Liver (tissue), 9 donors: ENCODE data around the gene BSDC1. TPM values are rescaled to one million over a fixed set of nuclear protein-coding genes. Genes with fewer than 3 reads are reported as not detected.
A peak's percentile ranks its signal among the peaks of the same experiment; 100 is the strongest.

Experiments
- DNase-seq: peaks from one replicate; pipeline ENCODE4 v3.0.0-alpha.2; 2017; ENCODE audit warnings: low spot score
- H3K27ac ChIP-seq, 2 donors: one replicate each; pipeline ENCODE4 v1.7.0; 2013; ENCODE audit warnings: inconsistent platforms in 2 of 2, low read length in 2 of 2, control low read depth in 1 of 2, low read depth in 1 of 2, mild to moderate bottlenecking in 1 of 2
- H3K27me3 ChIP-seq, 4 donors: one replicate each; pipeline versions ENCODE4 v1.6.1 to v1.7.0; 2013; ENCODE audit warnings: low read length in 3 of 4, inconsistent platforms in 1 of 4, mild to moderate bottlenecking in 1 of 4, moderate library complexity in 1 of 4; ENCODE audit not compliant: control insufficient read depth in 4 of 4, insufficient read depth in 4 of 4
- H3K36me3 ChIP-seq, 4 donors: one replicate each; pipeline versions ENCODE4 v1.6.1 to v1.7.0; 2013; ENCODE audit warnings: low read length in 3 of 4, mild to moderate bottlenecking in 3 of 4, low read depth in 1 of 4, moderate library complexity in 1 of 4; ENCODE audit not compliant: control insufficient read depth in 4 of 4, insufficient read depth in 3 of 4
- H3K4me1 ChIP-seq, 4 donors: one replicate each; pipeline versions ENCODE4 v1.6.1 to v1.7.0; 2013; ENCODE audit warnings: low read length in 3 of 4, mild to moderate bottlenecking in 3 of 4, moderate library complexity in 1 of 4; ENCODE audit not compliant: control insufficient read depth in 4 of 4, insufficient read depth in 4 of 4
- H3K4me3 ChIP-seq, 3 donors: one replicate each; pipeline versions ENCODE4 v1.6.1 to v1.7.0; 2013; ENCODE audit warnings: low read length in 3 of 3, control low read depth in 1 of 3, low read depth in 1 of 3, mild to moderate bottlenecking in 1 of 3
- H3K9ac ChIP-seq, 2 donors: one replicate each; pipeline ENCODE4 v1.7.0; 2013; ENCODE audit warnings: low read length in 2 of 2, mild to moderate bottlenecking in 2 of 2, moderate library complexity in 2 of 2, control low read depth in 1 of 2, low read depth in 1 of 2
- H3K9me3 ChIP-seq, 4 donors: one replicate each; pipeline versions ENCODE4 v1.6.1 to v1.7.0; 2013; ENCODE audit warnings: low read length in 3 of 4; ENCODE audit not compliant: control insufficient read depth in 4 of 4
- EGR1 ChIP-seq, 2 donors: IDR thresholded peaks; 2 replicates each; pipeline ENCODE4 v1.6.1; 2016 to 2018; ENCODE audit warnings: antibody characterized with exemption in 2 of 2, low read depth in 2 of 2
- FOXA1 ChIP-seq: IDR thresholded peaks from 2 replicates; pipeline ENCODE4 v1.6.1; 2016; ENCODE audit warnings: antibody characterized with exemption
- FOXA2 ChIP-seq: IDR thresholded peaks from 2 replicates; pipeline ENCODE4 v1.6.1; 2016; ENCODE audit warnings: antibody characterized with exemption
- GABPA ChIP-seq, 2 donors: IDR thresholded peaks in 1 of 2; conservative IDR thresholded peaks in 1 of 2; 2 replicates each; pipeline ENCODE4 v1.6.1; 2016; ENCODE audit warnings: antibody characterized with exemption in 2 of 2, mild to moderate bottlenecking in 1 of 2, moderate library complexity in 1 of 2
- HNF4A ChIP-seq, 2 donors: conservative IDR thresholded peaks; 2 replicates each; pipeline ENCODE4 v1.6.1; 2016; ENCODE audit warnings: antibody characterized with exemption in 2 of 2, mild to moderate bottlenecking in 2 of 2
- HNF4G ChIP-seq: IDR thresholded peaks from 2 replicates; pipeline ENCODE4 v1.6.1; 2016; ENCODE audit warnings: antibody characterized with exemption
- JUND ChIP-seq, 2 donors: IDR thresholded peaks; 2 replicates each; pipeline ENCODE4 v1.6.1; 2016; ENCODE audit warnings: antibody characterized with exemption in 2 of 2
- NR2F2 ChIP-seq: IDR thresholded peaks from 2 replicates; pipeline ENCODE4 v1.6.1; 2016; ENCODE audit warnings: antibody characterized with exemption
- RAD21 ChIP-seq, 2 donors: IDR thresholded peaks; 2 replicates each; pipeline ENCODE4 v1.6.1; 2016; ENCODE audit warnings: antibody characterized with exemption in 2 of 2, mild to moderate bottlenecking in 2 of 2
- RXRA ChIP-seq, 2 donors: IDR thresholded peaks; 2 replicates each; pipeline ENCODE4 v1.6.1; 2017 to 2018; ENCODE audit warnings: antibody characterized with exemption in 2 of 2, mild to moderate bottlenecking in 1 of 2
- SP1 ChIP-seq: IDR thresholded peaks from 2 replicates; pipeline ENCODE4 v1.6.1; 2018; ENCODE audit warnings: antibody characterized with exemption, mild to moderate bottlenecking
- TAF1 ChIP-seq: conservative IDR thresholded peaks from 2 replicates; pipeline ENCODE4 v1.6.1; 2016; ENCODE audit warnings: antibody characterized with exemption, mild to moderate bottlenecking
- YY1 ChIP-seq: IDR thresholded peaks from 2 replicates; pipeline ENCODE4 v1.6.1; 2016; ENCODE audit warnings: antibody characterized with exemption, mild to moderate bottlenecking
- WGBS: extraction: QIAGEN DNeasy Blood & Tissue Kit; methylation state at CpG from one replicate; pipeline ENCODE4 v1.1.7; 2013; 5-methylcytosine and 5-hydroxymethylcytosine counted together
- polyA plus RNA-seq, 2 donors: library from polyadenylated mRNA; stranded (reverse) in 1 of 2; unstranded in 1 of 2; fragments of 200-250 nt in 1 of 2; fragments of >200 nt in 1 of 2; fragmentation: Nextera tagmentation in 1 of 2; extraction: Ambion mirVana in 1 of 2; gene quantifications; one replicate each; pipeline versions ENCODE4 v1.2.1 to v1.2.3, GENCODE V29; 2013 to 2015
- total RNA-seq, 2 donors: library from RNA; depleted of rRNA; stranded (reverse); fragments of >200 nt; gene quantifications; one replicate each; pipeline ENCODE4 v1.2.3, GENCODE V29; 2014
- TF ChIP-seq, protein P1 (sequence below): IDR thresholded peaks from 2 replicates; pipeline ENCODE4 v1.6.1; 2016; ENCODE audit warnings: antibody characterized with exemption
- TF ChIP-seq, protein P2 (sequence below): IDR thresholded peaks from 2 replicates; pipeline ENCODE4 v1.6.1; 2016; ENCODE audit warnings: antibody characterized with exemption
- TF ChIP-seq, protein P3 (sequence below): fragments of 150-350 bp; IDR thresholded peaks from 2 replicates; pipeline ENCODE4 v1.5.1; 2017; ENCODE audit warnings: improper control_type of control experiment, low read depth, low read length; ENCODE audit not compliant: missing input control
- TF ChIP-seq, protein P4 (sequence below): IDR thresholded peaks from 2 replicates; pipeline ENCODE4 v1.6.1; 2016; ENCODE audit warnings: antibody characterized with exemption, mild to moderate bottlenecking
- donor health status: healthy.
- donor health status: healthy.
- donor health status: healthy.
- donor health status: healthy.
- donor health status: healthy.

The BSDC1 gene
- total and polyA plus RNA-seq, 4 donors: 40.0 to 65.9 (median 52.0) TPM

DNA sequence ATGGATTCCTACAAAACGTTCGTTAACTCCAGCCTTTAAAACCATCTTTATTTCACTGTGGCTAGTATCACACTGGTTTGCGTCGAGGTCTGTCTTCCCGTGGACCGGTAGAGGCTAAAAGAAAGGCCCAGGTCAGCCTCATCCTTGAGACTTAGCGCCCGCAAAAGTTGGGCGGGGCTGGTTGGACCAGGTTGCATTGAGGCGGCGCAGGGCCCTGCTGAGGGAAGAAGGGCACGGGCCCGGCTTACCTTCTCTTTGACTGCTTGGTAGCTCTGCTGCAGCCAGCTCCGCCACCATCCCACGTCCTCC is 455 bp downstream of the BSDC1 start:
- peaks cover 3 to 22% (median 17%) of the 10 kb centered on the region in 4 donors for H3K4me1 ChIP-seq
- H3K27ac ChIP-seq: peak overlapping the region; percentile 93 to 98
- TF ChIP-seq, protein P1, sequence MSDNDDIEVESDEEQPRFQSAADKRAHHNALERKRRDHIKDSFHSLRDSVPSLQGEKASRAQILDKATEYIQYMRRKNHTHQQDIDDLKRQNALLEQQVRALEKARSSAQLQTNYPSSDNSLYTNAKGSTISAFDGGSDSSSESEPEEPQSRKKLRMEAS: no peak
- TF ChIP-seq JUND (IDR thresholded peaks at IDR 0.05): no peak
- TF ChIP-seq RXRA (IDR thresholded peaks at IDR 0.05): no peak
- TF ChIP-seq FOXA1: no peak
- TF ChIP-seq YY1: no peak
- TF ChIP-seq HNF4G: no peak
- TF ChIP-seq HNF4A (conservative IDR thresholded peaks at IDR 0.05): no peak
- no peak for TF ChIP-seq RAD21 (IDR thresholded peaks at IDR 0.05)
- H3K9me3 ChIP-seq: no peaks in the 10 kb centered on the region
- peak overlapping the region; percentile 63 to 87 (median 82) for H3K4me3 ChIP-seq
- H3K9ac ChIP-seq: peak overlapping the region; percentile 69 to 93
- 3% methylated on average over 15 of the region's 15 CpGs for WGBS
- no peak for DNase-seq
- peaks cover 3 to 21% (median 13%) of the 10 kb centered on the region in 4 donors for H3K36me3 ChIP-seq
- no peaks in the 10 kb centered on the region for H3K27me3 ChIP-seq

DNA sequence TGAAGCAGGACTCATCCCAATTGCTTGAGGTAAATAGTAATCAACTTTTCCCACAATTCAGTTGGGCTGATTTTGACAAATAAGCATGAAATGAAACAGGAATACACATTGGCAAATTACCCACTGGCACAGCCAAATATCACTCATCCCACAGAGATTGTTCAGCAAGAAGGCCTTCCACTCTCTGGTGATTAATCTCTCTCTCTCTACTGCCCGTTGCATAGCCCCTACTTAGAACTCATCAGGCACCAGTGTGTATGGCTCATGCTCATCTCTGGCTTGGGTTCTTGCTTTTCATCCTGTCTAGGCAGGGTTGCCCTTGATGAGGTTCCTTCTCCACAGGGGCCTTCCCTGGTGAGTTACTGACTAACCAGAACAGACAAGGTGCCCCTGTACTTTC is 1.1 kb downstream of the BSDC1 start:
- WGBS: 64% methylated on average over 1 of the region's 1 CpG
- TF ChIP-seq, protein P2, sequence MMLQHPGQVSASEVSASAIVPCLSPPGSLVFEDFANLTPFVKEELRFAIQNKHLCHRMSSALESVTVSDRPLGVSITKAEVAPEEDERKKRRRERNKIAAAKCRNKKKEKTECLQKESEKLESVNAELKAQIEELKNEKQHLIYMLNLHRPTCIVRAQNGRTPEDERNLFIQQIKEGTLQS: no peak
- TF ChIP-seq, protein P3, sequence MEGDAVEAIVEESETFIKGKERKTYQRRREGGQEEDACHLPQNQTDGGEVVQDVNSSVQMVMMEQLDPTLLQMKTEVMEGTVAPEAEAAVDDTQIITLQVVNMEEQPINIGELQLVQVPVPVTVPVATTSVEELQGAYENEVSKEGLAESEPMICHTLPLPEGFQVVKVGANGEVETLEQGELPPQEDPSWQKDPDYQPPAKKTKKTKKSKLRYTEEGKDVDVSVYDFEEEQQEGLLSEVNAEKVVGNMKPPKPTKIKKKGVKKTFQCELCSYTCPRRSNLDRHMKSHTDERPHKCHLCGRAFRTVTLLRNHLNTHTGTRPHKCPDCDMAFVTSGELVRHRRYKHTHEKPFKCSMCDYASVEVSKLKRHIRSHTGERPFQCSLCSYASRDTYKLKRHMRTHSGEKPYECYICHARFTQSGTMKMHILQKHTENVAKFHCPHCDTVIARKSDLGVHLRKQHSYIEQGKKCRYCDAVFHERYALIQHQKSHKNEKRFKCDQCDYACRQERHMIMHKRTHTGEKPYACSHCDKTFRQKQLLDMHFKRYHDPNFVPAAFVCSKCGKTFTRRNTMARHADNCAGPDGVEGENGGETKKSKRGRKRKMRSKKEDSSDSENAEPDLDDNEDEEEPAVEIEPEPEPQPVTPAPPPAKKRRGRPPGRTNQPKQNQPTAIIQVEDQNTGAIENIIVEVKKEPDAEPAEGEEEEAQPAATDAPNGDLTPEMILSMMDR: no peak
- TF ChIP-seq EGR1 (IDR thresholded peaks at IDR 0.05; ENCODE audit: low read depth in 2 of 2) (no peak), RXRA (IDR thresholded peaks at IDR 0.05) (no peak), FOXA1 (no peak), NR2F2 (no peak), GABPA (IDR thresholded peaks at IDR 0.05 in 1 of 2, conservative IDR thresholded peaks at IDR 0.05 in 1 of 2) (no peak), TAF1 (no peak), RAD21 (IDR thresholded peaks at IDR 0.05) (no peak), SP1 (no peak), FOXA2 (no peak), YY1 (no peak), HNF4A (conservative IDR thresholded peaks at IDR 0.05) (no peak)
- TF ChIP-seq, protein P4, sequence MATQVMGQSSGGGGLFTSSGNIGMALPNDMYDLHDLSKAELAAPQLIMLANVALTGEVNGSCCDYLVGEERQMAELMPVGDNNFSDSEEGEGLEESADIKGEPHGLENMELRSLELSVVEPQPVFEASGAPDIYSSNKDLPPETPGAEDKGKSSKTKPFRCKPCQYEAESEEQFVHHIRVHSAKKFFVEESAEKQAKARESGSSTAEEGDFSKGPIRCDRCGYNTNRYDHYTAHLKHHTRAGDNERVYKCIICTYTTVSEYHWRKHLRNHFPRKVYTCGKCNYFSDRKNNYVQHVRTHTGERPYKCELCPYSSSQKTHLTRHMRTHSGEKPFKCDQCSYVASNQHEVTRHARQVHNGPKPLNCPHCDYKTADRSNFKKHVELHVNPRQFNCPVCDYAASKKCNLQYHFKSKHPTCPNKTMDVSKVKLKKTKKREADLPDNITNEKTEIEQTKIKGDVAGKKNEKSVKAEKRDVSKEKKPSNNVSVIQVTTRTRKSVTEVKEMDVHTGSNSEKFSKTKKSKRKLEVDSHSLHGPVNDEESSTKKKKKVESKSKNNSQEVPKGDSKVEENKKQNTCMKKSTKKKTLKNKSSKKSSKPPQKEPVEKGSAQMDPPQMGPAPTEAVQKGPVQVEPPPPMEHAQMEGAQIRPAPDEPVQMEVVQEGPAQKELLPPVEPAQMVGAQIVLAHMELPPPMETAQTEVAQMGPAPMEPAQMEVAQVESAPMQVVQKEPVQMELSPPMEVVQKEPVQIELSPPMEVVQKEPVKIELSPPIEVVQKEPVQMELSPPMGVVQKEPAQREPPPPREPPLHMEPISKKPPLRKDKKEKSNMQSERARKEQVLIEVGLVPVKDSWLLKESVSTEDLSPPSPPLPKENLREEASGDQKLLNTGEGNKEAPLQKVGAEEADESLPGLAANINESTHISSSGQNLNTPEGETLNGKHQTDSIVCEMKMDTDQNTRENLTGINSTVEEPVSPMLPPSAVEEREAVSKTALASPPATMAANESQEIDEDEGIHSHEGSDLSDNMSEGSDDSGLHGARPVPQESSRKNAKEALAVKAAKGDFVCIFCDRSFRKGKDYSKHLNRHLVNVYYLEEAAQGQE: no peak
- no peak for DNase-seq
- Histone ChIP-seq H3K27ac (peak overlapping the region; percentile 93 to 98), H3K9ac (peak overlapping the region; percentile 69 to 93), H3K4me3 (peak overlapping the region; percentile 63 to 87 (median 82)), H3K36me3 (peaks cover 3 to 23% (median 16%) of the 10 kb centered on the region in 4 donors), H3K27me3 (no peaks in the 10 kb centered on the region), H3K9me3 (no peaks in the 10 kb centered on the region), H3K4me1 (peaks cover 3 to 22% (median 17%) of the 10 kb centered on the region in 4 donors)
